Frontal cortex (tissue), 4 donors: ENCODE data around the gene RAB3IP. TPM values are rescaled to one million over a fixed set of nuclear protein-coding genes. Genes with fewer than 3 reads are reported as not detected.

Experiments used
- DNase-seq, 2 donors: peaks; one replicate each; pipeline ENCODE4 v3.0.0; 2012; ENCODE audit warnings: low spot score in 2 of 2
- FAIRE-seq: peaks from 2 replicates; lab custom pipeline; 2012; peaks lifted over from hg19 to GRCh38; lab: Jason Lieb, UNC
- total RNA-seq: library from RNA; depleted of rRNA; stranded (reverse); fragments of >200 nt; gene quantifications from one replicate; pipeline ENCODE4 v1.2.3, GENCODE V29; 2014
- donor health status: control.
- donor health status: control.
- donor health status: control.

RAB3IP gene, protein sequence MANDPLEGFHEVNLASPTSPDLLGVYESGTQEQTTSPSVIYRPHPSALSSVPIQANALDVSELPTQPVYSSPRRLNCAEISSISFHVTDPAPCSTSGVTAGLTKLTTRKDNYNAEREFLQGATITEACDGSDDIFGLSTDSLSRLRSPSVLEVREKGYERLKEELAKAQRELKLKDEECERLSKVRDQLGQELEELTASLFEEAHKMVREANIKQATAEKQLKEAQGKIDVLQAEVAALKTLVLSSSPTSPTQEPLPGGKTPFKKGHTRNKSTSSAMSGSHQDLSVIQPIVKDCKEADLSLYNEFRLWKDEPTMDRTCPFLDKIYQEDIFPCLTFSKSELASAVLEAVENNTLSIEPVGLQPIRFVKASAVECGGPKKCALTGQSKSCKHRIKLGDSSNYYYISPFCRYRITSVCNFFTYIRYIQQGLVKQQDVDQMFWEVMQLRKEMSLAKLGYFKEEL
- 25.7 TPM for total RNA-seq

DNA sequence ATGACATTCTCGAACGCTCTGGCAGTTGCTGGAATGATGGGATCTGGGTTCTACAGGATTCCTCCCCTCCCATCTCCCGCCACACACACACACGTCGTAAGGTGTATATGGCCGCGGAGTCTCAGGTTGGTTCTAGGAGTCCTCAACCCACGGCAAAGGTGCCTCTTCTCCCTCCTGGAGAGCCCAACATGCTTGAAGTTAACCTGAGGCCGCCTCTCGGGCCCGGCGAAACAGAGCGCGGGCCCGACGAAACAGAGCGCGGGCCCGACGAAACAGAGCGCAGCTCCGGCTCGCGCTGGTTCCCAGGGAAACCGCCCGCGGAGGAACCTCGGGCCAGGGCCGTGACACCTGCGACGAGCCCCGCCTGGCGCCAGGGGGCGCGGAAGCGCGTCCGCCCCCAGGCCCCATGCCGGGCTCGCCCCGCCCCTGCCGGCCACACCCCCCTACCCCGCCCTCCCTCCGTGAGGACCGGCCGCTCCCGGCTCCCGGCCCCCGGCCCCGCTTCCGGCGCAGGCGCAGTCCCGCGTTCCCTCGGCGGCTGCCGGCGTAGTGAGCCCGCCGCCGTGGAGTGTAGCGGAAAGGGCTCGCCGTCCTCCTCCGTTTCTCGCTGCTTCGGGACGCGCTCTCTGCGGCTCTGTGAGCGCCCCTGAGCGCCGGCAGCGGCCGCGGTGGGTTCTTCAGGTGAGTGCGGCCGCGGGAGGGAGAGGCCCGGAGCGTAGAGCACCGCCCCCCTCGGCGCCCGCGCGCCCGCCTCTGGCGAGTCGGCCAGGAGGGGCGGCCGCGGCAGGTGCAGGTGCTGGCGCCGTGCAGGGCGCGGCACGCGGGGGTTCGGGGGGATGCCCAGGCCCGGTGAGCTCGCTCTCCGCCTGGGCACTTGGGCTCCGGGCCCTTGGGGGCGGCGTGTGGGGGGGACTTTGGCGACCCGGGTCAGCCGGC, at the start of gene RAB3IP:
Gene RAB3IP, plus strand, starts transcription at position 510 of the 936 bp plus-strand sequence. CDS start 16,549 bp downstream, outside the sequence.
- FAIRE-seq (no peak), DNase-seq (peak; percentile 95 to 96)

DNA sequence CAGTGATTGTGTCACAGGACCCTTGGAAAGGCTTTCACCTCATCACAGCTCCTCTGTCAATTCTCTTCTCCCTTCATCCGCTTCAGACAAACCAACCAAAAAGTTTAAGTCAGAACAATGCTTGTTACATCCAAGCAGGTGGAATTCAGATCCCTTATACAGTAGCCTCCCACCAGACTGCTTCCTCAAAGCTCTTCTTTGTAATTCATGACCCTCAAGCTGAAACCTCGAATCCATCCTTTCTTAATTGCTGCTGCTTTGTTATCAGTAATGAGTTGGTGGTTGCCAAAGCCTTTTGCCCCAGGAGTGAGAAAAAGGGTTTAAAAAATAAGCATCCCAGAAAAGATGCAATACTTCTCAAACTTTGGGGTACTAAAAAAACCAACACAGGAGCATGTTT, 49.0 kb upstream of the RAB3IP start:
- no peak for FAIRE-seq
- DNase-seq: no peak

DNA sequence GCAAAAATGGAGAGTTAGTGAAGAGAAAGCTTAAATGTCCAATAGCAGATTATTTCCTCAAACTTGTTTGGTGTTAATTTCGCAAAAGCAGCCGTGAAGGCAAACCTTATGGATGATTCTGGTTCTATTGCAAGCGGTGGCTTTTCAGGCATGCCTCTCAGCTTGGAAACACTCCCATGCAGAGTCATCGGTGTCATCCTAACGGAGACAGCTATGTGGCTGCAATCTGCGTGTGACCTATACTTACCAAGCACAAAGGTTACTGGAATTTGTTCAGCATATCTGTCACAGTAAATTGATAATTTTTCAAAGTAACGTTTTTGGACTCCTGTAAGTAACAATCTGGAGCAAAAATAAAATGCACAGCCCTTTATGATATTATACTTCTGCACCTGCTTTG, 44.5 kb upstream of the RAB3IP start:
- FAIRE-seq (no peak), DNase-seq (no peak)

DNA sequence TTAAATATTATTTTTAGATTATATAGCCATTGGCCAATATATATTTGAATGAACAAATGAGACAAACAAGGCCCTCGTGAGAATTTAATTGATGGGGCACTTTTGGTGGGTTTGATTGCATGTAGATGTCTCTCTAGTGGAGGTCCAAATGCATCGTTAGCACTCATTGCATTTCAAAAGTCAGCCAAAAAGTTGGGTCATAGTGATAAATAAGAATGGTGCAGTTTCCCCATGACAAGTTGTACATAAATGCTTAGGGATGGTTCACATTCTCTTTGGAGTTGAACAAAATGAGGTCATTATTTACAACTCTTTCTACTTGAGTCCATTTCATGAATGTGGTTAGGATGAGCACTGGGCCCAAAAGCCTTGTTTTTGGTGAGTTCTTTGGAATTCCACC, 40.6 kb upstream of the RAB3IP start:
- DNase-seq (no peak), FAIRE-seq (no peak)

DNA sequence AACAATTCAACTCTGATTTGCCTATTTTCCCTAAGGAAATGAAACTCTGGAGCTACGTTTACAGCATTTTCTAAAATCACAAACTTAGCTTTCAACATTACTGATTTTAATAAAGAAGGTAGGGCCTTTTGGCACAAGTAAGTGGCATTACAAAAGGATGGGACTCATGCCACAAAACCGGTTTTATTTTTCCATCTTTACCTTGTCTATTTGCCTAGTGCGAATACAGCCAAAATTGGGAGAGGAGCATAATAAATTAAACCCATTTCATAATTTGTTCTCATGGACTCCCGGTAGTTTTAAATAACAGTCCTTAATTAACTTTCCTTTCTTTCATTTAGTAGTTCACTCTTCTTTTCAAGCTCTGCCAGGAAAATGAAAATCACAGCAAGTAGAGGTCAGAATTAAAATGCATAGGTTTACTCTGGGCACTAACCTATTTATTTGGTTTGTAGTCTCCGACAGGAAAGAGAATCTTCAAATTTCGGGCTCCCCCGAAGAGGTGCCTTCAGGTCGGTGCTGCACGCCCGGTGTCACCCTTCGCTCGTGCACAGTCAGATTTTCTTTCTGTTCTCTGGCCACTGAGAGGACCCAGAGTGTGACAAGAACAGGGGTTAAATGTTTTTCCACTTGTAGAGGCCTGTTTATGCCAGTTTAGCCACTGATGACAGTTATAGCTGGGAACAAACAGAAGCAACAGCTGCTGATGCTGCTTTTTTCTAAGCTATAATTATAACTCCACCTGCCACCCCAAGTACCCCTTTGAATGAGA, 39.7 kb upstream of the RAB3IP start, which contains the start of gene BEST3:
Gene BEST3, minus strand, starts transcription at position 535 of the 772 bp plus-strand sequence. CDS start 1,505 bp downstream, outside the sequence.
- DNase-seq: no peak
- no peak for FAIRE-seq

DNA sequence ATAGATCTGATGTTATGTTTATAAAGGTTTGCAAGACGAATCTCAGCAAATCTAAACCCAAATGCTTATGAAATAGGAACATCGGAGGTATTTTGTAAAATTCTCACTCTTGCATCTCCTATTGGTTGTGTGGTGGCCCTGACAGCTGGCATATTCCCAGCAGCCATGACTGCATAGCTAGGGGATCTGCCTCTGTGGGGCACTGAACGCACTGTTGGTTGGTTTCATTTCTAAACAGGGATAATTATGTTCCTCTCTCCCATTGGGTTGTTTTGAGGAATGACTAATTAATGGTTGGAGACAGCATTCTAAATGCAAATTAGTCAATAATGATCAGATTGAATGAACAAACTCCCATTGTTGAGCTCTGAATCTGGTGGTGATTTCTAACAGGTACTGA, 36.8 kb upstream of the RAB3IP start:
- no peak for FAIRE-seq
- DNase-seq: peak in 1 of 2 donors; percentile 30

DNA sequence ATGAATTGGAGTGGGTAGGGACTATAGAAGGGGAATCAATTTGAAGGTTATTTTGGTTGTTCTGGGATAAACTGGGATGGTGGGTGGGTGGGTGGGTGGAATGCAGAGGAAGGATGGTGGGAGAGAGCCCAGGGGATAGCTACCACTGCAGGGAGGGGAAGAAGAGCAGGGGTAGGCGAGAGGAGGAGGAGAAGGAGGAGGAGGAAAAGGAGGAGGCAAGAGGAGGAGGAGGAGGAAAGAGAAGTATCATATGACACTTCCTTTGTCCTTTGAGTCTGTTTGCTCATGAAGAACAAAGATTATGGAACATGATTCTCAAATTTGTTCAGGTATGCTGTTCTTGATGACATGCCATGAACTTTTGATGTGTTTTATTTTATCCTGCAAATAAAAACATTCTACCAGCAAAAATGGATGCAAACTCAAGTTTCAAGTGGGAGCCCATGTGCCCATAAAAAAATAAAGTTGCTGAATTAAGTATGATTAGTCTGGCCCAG, 35.5 kb upstream of the RAB3IP start:
- no peak for FAIRE-seq

DNA sequence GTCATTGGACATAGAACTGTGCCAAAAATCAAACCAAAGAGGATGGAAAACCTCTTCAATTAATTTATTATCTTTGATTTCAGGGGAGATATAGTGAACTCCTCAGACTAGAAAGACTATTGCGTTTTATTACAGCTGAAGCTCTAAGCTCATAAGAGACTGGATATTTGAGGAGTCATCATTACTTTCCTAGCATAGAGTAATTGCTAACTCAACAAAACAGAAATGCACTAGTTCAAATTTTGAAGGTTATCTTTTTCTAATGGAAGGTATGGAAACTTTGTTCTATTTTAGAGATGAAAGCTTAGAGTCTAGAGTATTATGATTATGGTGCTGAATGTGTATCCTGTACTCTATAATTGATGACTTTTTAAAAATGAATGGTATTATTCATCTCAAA, 34.3 kb upstream of the RAB3IP start:
- FAIRE-seq (no peak), DNase-seq (no peak)

More for the DNA sequence above, 35.5 kb upstream of the RAB3IP start:
- DNase-seq: no peak

DNA sequence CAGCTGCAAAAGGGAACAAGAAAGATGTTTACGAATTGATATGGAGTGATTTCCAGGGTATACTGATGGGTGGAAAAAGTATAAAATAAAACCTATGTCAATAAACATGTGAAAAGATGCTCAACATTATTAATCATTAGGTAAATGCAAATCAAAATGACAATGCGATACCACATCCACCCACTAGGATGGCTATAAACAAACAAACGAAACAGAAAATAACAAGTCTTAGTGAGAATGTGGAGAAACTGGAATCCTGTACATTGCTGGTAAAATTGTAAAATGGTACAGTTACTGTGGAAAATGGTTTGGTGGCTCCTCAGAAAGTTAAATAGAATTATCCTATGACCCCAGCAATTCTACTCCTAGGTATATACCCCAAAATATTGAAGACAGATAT, 30.0 kb upstream of the RAB3IP start:
- FAIRE-seq (no peak), DNase-seq (no peak)

DNA sequence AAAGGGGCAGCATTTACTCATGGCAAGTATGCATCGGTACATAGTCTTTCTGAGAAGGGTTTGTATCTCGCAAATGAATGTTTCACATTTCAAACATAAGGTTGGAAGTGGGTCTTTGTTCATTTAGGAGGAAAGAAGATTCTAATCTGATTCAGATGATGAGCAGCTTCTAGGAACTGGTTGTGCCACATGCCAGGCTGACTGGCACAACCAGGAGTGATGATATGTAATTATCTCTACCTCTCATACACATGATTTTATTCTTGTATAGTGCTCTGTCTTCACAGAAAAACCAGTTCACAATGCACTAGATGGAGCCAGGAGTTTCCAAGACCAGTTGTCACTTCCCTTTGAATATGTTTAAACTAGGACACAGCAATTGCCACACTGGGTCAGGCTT, 25.8 kb upstream of the RAB3IP start:
- FAIRE-seq: no peak

DNA sequence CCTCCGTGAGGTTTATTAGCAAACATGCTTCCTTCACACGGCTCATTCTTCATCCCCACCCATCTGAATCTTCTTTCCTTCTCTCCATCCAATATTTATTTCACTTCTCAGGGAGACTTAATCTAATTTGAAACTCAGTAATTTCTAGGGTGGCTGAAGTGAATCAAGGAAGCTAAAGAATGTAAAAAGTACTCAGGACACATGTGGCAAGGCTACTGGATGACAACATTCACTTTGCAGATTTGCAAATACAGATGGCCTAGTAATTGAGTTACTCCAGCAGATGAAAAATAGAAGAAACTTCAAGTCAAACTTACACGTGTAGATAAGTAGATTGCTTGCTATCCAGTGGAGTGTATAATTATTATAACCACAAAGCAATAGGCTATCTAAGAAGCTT, 24.1 kb upstream of the RAB3IP start:
- DNase-seq (no peak), FAIRE-seq (no peak)

More for the DNA sequence above, 25.8 kb upstream of the RAB3IP start:
- no peak for DNase-seq

DNA sequence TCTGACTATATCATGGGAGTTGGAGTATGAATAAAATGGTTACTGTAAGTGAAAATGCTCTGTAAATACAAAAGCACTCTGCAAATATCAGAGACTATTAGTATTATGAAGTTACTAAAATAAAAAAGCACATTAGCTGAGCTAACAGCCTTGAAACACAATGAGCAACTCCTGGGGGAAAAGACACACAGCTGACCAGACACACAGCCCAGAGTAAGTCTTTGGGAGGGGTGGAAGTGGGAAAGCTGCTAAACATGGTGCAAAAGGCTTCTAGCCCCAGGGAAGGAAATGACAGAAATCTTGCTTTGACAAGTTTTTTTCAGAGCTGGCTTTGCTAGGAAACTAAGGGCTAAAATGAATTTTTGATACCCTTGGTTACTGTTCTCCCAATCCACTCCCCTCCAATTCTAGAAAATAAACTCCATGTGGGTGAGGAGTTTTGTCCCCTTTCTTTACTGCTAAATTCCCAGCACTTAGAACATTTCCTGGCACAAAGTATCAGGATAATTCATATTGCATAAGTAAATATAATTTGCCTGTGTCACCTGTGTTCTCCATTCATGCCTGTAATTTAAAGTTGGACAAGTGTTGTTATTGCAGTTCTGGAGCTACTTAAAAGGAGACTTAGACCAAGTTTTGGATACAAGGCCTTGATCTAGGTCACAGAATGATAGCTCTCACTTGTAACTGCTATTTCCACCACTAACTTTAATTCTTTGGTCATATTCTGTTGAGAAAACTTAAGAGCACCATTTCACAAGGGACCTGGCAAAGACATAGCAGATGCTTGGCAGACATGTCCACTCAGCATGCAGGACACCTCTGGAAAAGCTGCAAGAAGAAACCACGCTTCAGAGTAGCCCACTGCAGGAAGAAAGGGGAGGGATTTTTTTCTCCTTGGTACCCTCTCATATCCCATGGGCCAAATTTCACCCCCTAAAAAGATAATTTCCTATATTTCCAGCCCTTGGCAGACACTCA, 19.0 kb upstream of the RAB3IP start:
- DNase-seq (no peak), FAIRE-seq (no peak)

DNA sequence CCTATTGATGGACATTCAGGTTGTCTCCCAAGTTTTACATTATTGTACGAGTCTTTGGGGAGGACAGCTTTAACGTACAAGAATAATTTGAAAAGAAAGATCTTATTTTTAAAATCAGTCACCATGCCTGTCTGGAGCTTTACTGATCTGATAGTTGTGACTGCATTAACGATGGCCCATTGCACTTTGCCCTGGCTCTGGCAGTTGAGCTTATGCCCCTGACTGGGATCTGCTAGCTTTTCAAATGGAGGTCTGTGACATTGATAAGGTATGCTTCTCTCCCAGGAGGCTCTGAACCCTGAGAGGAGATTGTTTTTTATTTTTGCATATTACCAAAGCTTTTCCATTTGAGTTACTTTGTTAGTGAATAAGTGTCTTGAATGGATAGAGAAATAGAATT, 17.9 kb upstream of the RAB3IP start:
- DNase-seq (no peak), FAIRE-seq (no peak)

DNA sequence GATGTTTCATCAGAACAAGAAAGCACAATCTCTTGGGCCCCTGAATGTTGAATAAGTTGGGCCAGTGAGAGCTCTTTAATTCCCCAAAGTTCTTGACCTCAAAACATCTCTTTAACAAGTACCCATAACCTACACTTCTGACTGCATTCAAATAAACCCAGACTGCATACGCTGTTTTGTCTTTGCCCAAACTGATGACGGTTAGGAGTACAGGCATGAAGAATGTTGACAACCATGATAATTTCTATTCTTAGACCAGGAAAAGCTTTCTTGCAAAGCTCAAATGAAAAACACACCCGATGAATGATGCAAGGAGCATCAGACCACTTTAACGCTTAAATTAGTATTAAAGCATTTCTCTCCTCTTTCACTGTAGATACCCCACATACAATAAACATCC, 11.7 kb upstream of the RAB3IP start:
- DNase-seq: no peak
- no peak for FAIRE-seq

DNA sequence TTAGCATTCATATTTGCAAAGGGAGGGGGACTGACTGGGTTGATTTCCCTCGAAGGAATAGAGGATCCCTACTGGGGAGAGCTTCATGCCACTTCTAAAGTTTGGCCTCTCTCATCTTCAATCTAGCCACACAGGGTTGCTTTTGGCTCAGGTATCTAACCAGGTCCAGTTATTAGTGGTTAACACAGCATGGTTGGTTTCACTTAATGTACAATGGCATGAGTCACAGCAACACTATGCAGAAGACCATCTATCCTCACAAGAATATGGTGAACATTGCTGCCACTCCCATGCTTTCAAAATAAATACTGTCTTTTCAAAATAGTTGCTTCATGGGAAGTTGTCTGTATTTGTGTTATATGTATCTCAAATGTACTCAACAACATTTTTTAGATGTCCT, 6.6 kb upstream of the RAB3IP start:
- FAIRE-seq (no peak), DNase-seq (no peak)

DNA sequence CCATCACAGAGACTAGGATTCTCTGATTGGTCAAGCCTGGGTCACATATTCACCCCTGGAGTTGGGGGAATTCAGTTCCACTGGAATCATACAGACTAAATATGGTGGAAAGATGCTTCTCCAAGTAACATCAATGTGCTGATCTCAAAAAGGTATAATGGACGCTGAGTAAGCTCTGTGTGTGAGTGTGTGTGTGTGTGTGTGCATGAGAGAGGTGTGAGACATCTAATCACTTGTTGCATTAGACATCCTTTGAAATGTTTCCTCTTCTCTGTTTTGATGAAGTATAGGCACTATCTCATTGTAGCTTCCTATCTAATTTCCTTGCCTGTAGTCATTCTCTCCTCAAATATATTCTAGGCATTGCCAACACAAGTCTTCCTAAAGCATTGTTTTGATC, 5.0 kb upstream of the RAB3IP start:
- FAIRE-seq: no peak

DNA sequence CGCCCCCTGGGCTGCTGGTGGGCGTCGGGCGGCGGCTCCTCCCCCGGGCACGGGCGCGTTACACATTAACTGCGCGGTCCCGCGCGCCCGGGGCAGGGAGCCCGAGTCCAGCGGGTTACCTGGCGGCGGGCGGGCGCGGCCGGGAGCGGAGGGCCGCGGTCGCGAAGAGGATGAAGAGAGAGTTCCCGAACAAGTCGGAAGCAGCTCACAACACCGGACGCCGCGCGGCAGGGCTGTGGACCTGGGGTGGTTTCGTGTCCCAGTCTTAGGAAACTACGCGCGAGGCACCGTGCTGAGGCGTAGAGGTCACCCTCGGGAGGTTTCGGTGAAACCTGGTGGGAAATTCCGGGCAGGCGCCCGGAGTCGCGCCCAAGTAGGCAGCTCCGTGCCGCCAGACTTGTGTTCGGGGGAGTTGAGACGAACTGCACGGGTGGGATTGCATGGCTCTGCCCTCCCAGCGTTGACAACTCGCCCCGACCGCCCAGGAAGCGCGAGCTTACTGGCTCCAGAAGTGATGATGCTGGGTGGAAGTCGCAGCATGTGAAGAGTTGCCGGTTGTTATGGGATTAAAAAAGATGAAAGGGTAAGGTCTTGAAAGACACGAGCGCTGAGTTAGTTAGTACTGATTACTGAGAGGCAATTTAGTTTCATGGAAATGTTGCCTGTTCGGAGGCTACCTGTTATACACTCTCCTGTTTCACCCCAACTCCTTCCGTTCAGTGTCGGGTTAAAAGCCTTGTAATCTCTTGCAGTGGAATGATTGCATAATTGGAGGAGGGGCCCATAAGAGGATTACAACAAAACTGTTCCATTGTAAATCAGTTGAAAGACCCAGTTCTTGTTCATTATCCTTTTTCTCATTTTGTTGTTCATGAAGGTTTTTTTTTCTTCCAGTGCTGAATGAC, 879 bp downstream of the RAB3IP start:
- DNase-seq (peak; percentile 28 to 45), FAIRE-seq (no peak)

More for the DNA sequence above, 5.0 kb upstream of the RAB3IP start:
- no peak for DNase-seq
